GM12878 (cell line): ENCODE results near the gene SLC1A6.

Source experiments
- CTCF ChIP-seq, 3 experiments: IDR thresholded peaks in 2 of 3; conservative IDR thresholded peaks in 1 of 3; 2 replicates each; pipeline ENCODE4 v1.5.1; 2011; ENCODE audit warnings: low read depth in 3 of 3, low read length in 3 of 3, mild to moderate bottlenecking in 3 of 3, control low read depth in 2 of 3, moderate library complexity in 2 of 3, inconsistent platforms in 1 of 3, mixed read lengths in 1 of 3; ENCODE audit not compliant: control insufficient read depth in 2 of 3, insufficient read depth in 1 of 3; ENCODE audit errors: extremely low read depth in 1 of 3
- KDM1A ChIP-seq: fragments of 200-600 bp; sonication (generic); IDR thresholded peaks from 2 replicates; pipeline ENCODE4 v1.6.1; 2016; ENCODE audit warnings: borderline replicate concordance
- REST ChIP-seq: IDR thresholded peaks from 2 replicates; pipeline ENCODE4 v1.6.1; 2012; ENCODE audit warnings: mild to moderate bottlenecking, low read depth, low read length

GRCh38 chr19:14952767-14953166, 26.9 kb downstream of the SLC1A6 start:
- no peak for TF ChIP-seq CTCF (IDR thresholded peaks at IDR 0.05 in 2 of 3, conservative IDR thresholded peaks at IDR 0.05 in 1 of 3; ENCODE audit: control insufficient read depth in 2 of 3, extremely low read depth in 1 of 3, insufficient read depth in 1 of 3, low read depth in 3 of 3, low read length in 3 of 3)
- TF ChIP-seq REST, result no peak
- no peak for TF ChIP-seq KDM1A
